Lower leg skin (tissue), 3 donors: ENCODE measurements around the gene TAS2R1.

ENCODE experiments used
- POLR2A ChIP-seq, 2 donors: fragments of 450-650 bp; IDR thresholded peaks; one replicate each; pipeline ENCODE4 v1.6.1; 2016 to 2017; ENCODE audit warnings: antibody characterized with exemption in 2 of 2, mild to moderate bottlenecking in 1 of 2, moderate library complexity in 1 of 2
- TF ChIP-seq, protein P1 (sequence below), 3 donors: fragments of 450-650 bp; IDR thresholded peaks; one replicate each; pipeline ENCODE4 v1.5.1; 2016; ENCODE audit warnings: antibody characterized with exemption in 3 of 3, mild to moderate bottlenecking in 3 of 3, moderate library complexity in 2 of 3

DNA sequence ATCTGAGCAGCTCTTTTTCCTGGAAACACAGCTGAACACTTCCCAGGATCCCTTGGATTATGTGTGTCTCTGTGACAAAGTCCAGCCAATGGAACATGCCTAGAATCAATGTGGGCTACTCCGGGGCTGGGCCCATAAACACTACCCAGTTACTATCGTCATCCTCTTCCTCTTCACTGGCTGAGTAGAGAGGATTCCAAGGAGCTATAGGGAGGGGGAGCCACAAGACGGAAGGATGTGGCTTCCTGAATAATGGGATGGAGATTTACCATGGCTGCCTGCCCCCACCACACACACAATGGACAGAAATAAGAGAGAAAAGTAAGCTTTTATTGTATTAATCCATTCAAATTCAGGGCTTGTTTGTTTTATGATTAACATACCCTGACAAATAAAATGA, 22.1 kb upstream of the TAS2R1 start:
- TF ChIP-seq POLR2A (IDR thresholded peaks at IDR 0.05), result no peak
- TF ChIP-seq, protein P1, sequence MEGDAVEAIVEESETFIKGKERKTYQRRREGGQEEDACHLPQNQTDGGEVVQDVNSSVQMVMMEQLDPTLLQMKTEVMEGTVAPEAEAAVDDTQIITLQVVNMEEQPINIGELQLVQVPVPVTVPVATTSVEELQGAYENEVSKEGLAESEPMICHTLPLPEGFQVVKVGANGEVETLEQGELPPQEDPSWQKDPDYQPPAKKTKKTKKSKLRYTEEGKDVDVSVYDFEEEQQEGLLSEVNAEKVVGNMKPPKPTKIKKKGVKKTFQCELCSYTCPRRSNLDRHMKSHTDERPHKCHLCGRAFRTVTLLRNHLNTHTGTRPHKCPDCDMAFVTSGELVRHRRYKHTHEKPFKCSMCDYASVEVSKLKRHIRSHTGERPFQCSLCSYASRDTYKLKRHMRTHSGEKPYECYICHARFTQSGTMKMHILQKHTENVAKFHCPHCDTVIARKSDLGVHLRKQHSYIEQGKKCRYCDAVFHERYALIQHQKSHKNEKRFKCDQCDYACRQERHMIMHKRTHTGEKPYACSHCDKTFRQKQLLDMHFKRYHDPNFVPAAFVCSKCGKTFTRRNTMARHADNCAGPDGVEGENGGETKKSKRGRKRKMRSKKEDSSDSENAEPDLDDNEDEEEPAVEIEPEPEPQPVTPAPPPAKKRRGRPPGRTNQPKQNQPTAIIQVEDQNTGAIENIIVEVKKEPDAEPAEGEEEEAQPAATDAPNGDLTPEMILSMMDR (IDR thresholded peaks at IDR 0.05), result no peak
